A549 (cell line): ENCODE data around the gene SETBP1. TPM values are rescaled to one million over a fixed set of nuclear protein-coding genes. Genes with fewer than 3 reads are reported as not detected.

Source experiments
- ATAC-seq, 2 experiments: fragments of 200-7000 bp in 1 of 2; fragments of >200 bp in 1 of 2; cut with Nextera tagmentation in 1 of 2; cut with Tn5 transposase in 1 of 2; 3 replicates each; pipeline versions ENCODE4 v1.8.0 to v1.9.1; 2018 to 2020; ENCODE audit warnings: mild to moderate bottlenecking in 1 of 2, moderate library complexity in 1 of 2
- CTCF ChIA-PET: fragments of 300-600 bp; sonication (Branson Sonifier 250); formaldehyde crosslinking; extraction: SDS; loops from one replicate; lab custom pipeline; 2021; ENCODE audit warnings: antibody characterized with exemption, inconsistent platforms; lab: Yijun Ruan, JAX
- POLR2A ChIA-PET: fragments of 350-600 bp; formaldehyde crosslinking; extraction: SDS; loops from one replicate; lab custom pipeline; 2021; ENCODE audit warnings: antibody characterized with exemption, inconsistent platforms; lab: Yijun Ruan, JAX
- DNase-seq, 2 experiments: peaks; one replicate each; pipeline versions ENCODE4 v3.0.0 to v3.0.0-alpha.2; 2011 to 2016; ENCODE audit warnings: low read depth in 1 of 2, low spot score in 1 of 2
- FAIRE-seq: peaks from 2 replicates; lab custom pipeline; 2011; peaks lifted over from hg19 to GRCh38; lab: Jason Lieb, UNC
- H3K27ac ChIP-seq, 2 experiments: fragments of >200 bp; sonication (Bioruptor Twin); formaldehyde crosslinking; 3 replicates each; pipeline ENCODE4 v1.5.1; 2016 to 2017
- H3K4me1 ChIP-seq: fragments of >200 bp; sonication (Bioruptor Twin); formaldehyde crosslinking; 3 replicates; pipeline ENCODE4 v1.6.1; 2016
- H3K4me2 ChIP-seq: fragments of >200 bp; sonication (Bioruptor Twin); formaldehyde crosslinking; 3 replicates; pipeline ENCODE4 v1.6.1; 2016
- H3K4me3 ChIP-seq: fragments of >200 bp; sonication (Bioruptor Twin); formaldehyde crosslinking; 3 replicates; pipeline ENCODE4 v1.5.1; 2016
- H3K9me3 ChIP-seq: fragments of >200 bp; sonication (Bioruptor Twin); formaldehyde crosslinking; 3 replicates; pipeline ENCODE4 v1.6.1; 2016
- BHLHE40 ChIP-seq: IDR thresholded peaks from 2 replicates; pipeline ENCODE4 v1.6.1; 2012; ENCODE audit warnings: low read depth, low read length, inconsistent platforms
- CBX2 ChIP-seq: fragments of 200-600 bp; sonication (generic); IDR thresholded peaks from 2 replicates; pipeline ENCODE4 v1.6.1; 2016; ENCODE audit warnings: low read depth, mild to moderate bottlenecking, borderline replicate concordance
- CBX8 ChIP-seq: fragments of 200-600 bp; sonication (generic); IDR thresholded peaks from 2 replicates; pipeline ENCODE4 v1.6.1; 2016
- CHD2 ChIP-seq: fragments of 150-350 bp; IDR thresholded peaks from 2 replicates; pipeline ENCODE4 v1.6.1; 2014; ENCODE audit warnings: low read length; ENCODE audit not compliant: partially characterized antibody
- CHD4 ChIP-seq: fragments of 200-600 bp; sonication (generic); IDR thresholded peaks from 2 replicates; pipeline ENCODE4 v1.6.1; 2016; ENCODE audit warnings: antibody characterized with exemption, mild to moderate bottlenecking, borderline replicate concordance
- CTCF ChIP-seq: fragments of >200 bp; sonication (Bioruptor Twin); formaldehyde crosslinking; IDR thresholded peaks from 3 replicates; pipeline ENCODE4 v1.5.1; 2016
- EHMT2 ChIP-seq: fragments of 200-600 bp; sonication (generic); IDR thresholded peaks from 2 replicates; pipeline ENCODE4 v1.6.1; 2016; ENCODE audit warnings: antibody characterized with exemption, low read depth, mild to moderate bottlenecking, moderate library complexity
- GATA3 ChIP-seq: IDR thresholded peaks from 2 replicates; pipeline ENCODE4 v1.6.1; 2012; ENCODE audit warnings: borderline replicate concordance
- HES2 ChIP-seq: fragments of >200 bp; sonication (Bioruptor Twin); formaldehyde crosslinking; IDR thresholded peaks from 2 replicates; pipeline ENCODE4 v1.6.1; 2016
- HEYL ChIP-seq: fragments of 250-450 bp; sonication (Bioruptor Pico); IDR thresholded peaks from 2 replicates; pipeline ENCODE4 v1.8.0; 2021; ENCODE audit warnings: mild to moderate bottlenecking, moderate library complexity
- HOXA7 ChIP-seq: fragments of 250-450 bp; sonication (Bioruptor Pico); IDR thresholded peaks from 2 replicates; pipeline ENCODE4 v1.5.0; 2020; ENCODE audit warnings: mild to moderate bottlenecking, moderate library complexity
- KDM5A ChIP-seq: fragments of 200-600 bp; sonication (generic); IDR thresholded peaks from 2 replicates; pipeline ENCODE4 v1.6.1; 2016; ENCODE audit warnings: antibody characterized with exemption, mild to moderate bottlenecking
- MYC ChIP-seq: IDR thresholded peaks from 2 replicates; pipeline ENCODE4 v1.6.1; 2012; ENCODE audit warnings: mild to moderate bottlenecking, inconsistent platforms, low read length, improper control_type of control experiment, borderline replicate concordance
- NFE2L2 ChIP-seq: fragments of 150-350 bp; conservative IDR thresholded peaks from 2 replicates; pipeline ENCODE4 v1.6.1; 2014; ENCODE audit warnings: low read length
- NPAS2 ChIP-seq: fragments of 250-450 bp; sonication (Bioruptor Pico); IDR thresholded peaks from 2 replicates; pipeline ENCODE4 v1.8.0; 2022; ENCODE audit warnings: mild to moderate bottlenecking, moderate library complexity, borderline replicate concordance
- NR3C1 ChIP-seq: fragments of >200 bp; sonication (Bioruptor Twin); formaldehyde crosslinking; IDR thresholded peaks from 3 replicates; pipeline ENCODE4 v1.6.1; 2017
- PBX3 ChIP-seq: IDR thresholded peaks from 2 replicates; pipeline ENCODE4 v1.6.1; 2012
- POLR2A ChIP-seq: IDR thresholded peaks from 2 replicates; pipeline ENCODE4 v1.6.1; 2012; ENCODE audit warnings: mild to moderate bottlenecking, low read length
- POLR2AphosphoS2 ChIP-seq: conservative IDR thresholded peaks from 2 replicates; pipeline ENCODE4 v1.6.1; 2012; ENCODE audit warnings: low read length, improper control_type of control experiment, inconsistent platforms
- RAD21 ChIP-seq, 2 experiments: fragments of >200 bp in 1 of 2; sonication (Bioruptor Twin) in 1 of 2; formaldehyde crosslinking in 1 of 2; IDR thresholded peaks in 1 of 2; conservative IDR thresholded peaks in 1 of 2; 2 replicates in 1 of 2; 3 replicates in 1 of 2; pipeline ENCODE4 v1.6.1; 2012 to 2018; ENCODE audit warnings: inconsistent platforms in 1 of 2
- SMC3 ChIP-seq: fragments of >200 bp; sonication (Bioruptor Twin); formaldehyde crosslinking; IDR thresholded peaks from 3 replicates; pipeline ENCODE4 v1.6.1; 2018; ENCODE audit warnings: inconsistent platforms
- SREBF2 ChIP-seq: fragments of 450-650 bp; IDR thresholded peaks from 2 replicates; pipeline ENCODE4 v1.6.1; 2014; ENCODE audit warnings: mild to moderate bottlenecking, moderate library complexity
- TP53 ChIP-seq: fragments of 250-450 bp; sonication (Bioruptor Pico); IDR thresholded peaks from 2 replicates; pipeline ENCODE4 v1.5.0; 2021; ENCODE audit warnings: mild to moderate bottlenecking, moderate library complexity
- ZC3H11A ChIP-seq: fragments of 450-650 bp; IDR thresholded peaks from 2 replicates; pipeline ENCODE4 v1.6.1; 2014; ENCODE audit warnings: antibody characterized with exemption, mild to moderate bottlenecking
- ZFP36 ChIP-seq: fragments of 450-650 bp; IDR thresholded peaks from 2 replicates; pipeline ENCODE4 v1.6.1; 2014; ENCODE audit warnings: borderline replicate concordance; ENCODE audit not compliant: partially characterized antibody
- WGBS: methylation state at CpG from one replicate; pipeline ENCODE4 v1.1.6; 2017; ENCODE audit errors: missing lambda C conversion rate; 5-methylcytosine and 5-hydroxymethylcytosine counted together
- polyA plus RNA-seq, 4 experiments: library from polyadenylated mRNA; depleted of rRNA in 3 of 4; stranded (reverse); fragments of >200 nt; fragmentation: RNase III in 1 of 4; extraction: RNeasy Plus Mini Kit Qiagen cat#74134 plus additional on column Dnase treatment in 1 of 4; gene quantifications; 2 replicates in 3 of 4; 3 replicates in 1 of 4; pipeline ENCODE4 v1.2.3, GENCODE V29; 2011 to 2017

SETBP1 gene
- polyA plus RNA-seq, 2 of the 4 experiments (the other 2 are of a cell fraction) = 0.50 to 1.9 TPM

- H3K27ac ChIP-seq = no peak overlapping the region
- no peak for FAIRE-seq
- WGBS = 82% methylated on average over 6 of the region's 6 CpGs
- ATAC-seq = no peak
- no peak for TF ChIP-seq CBX2
- no peak for TF ChIP-seq CHD4
- no peak for TF ChIP-seq CHD2
- TF ChIP-seq KDM5A = no peak
- TF ChIP-seq CTCF = no peak
- no peak for TF ChIP-seq HOXA7
- TF ChIP-seq ZFP36 = no peak
- TF ChIP-seq MYC = no peak
- no peak for TF ChIP-seq TP53 (CRISPR knock-in tag)
- no peak for TF ChIP-seq EHMT2
- TF ChIP-seq, all 56 proteins: peak for 0
- H3K4me3 ChIP-seq = no peak overlapping the region
- POLR2A ChIA-PET = no interaction called here
- no peaks in the 10 kb centered on the region for H3K9me3 ChIP-seq
- DNase-seq = no peak
- no peaks in the 10 kb centered on the region for H3K4me1 ChIP-seq
- no peak overlapping the region for H3K4me2 ChIP-seq
- CTCF ChIA-PET = no interaction called here
Observed at GRCh38 chr18:44786688-44787087, 106.0 kb downstream of the SETBP1 start.

- 100% methylated on average over 1 of the region's 1 CpG for WGBS
Observed at GRCh38 chr18:44788334-44788733, 107.6 kb downstream of the SETBP1 start.

GRCh38 chr18:44789710-44790109 lies 109.0 kb downstream of the SETBP1 start:
- Histone ChIP-seq H3K27ac (no peak overlapping the region), H3K4me2 (peak overlapping the region; percentile 38; the same call in 2 of the 3 replicates), H3K9me3 (no peaks in the 10 kb centered on the region), H3K4me1 (no peaks in the 10 kb centered on the region), H3K4me3 (no peak overlapping the region)
- ChIA-PET POLR2A (no interaction called here), CTCF (no interaction called here)
- 30% methylated on average over 4 of the region's 4 CpGs for WGBS
- TF ChIP-seq EHMT2 = no peak
- TF ChIP-seq HES2 = no peak
- no peak for TF ChIP-seq POLR2AphosphoS2
- TF ChIP-seq CBX8 = no peak
- no peak for TF ChIP-seq NFE2L2
- TF ChIP-seq NR3C1 = no peak
- no peak for TF ChIP-seq SREBF2
- no peak for TF ChIP-seq PBX3
- TF ChIP-seq BHLHE40 = no peak
- TF ChIP-seq TP53 (CRISPR knock-in tag) = no peak
- no peak for TF ChIP-seq POLR2A
- TF ChIP-seq GATA3 = no peak
- TF ChIP-seq SMC3 = no peak
- ATAC-seq = no peak; a peak in 1 of 6 replicates
- DNase-seq = peak in 1 of 2 experiments; percentile 12
- FAIRE-seq = no peak

More at GRCh38 chr18:44788334-44788733, 107.6 kb downstream of the SETBP1 start:
- POLR2A ChIA-PET = no interaction called here
- FAIRE-seq (no peak), ATAC-seq (no peak)
- Histone ChIP-seq H3K4me3 (no peak overlapping the region), H3K4me1 (no peaks in the 10 kb centered on the region), H3K27ac (no peak overlapping the region)
- CTCF ChIA-PET = no interaction called here
- TF ChIP-seq RAD21 (conservative IDR thresholded peaks at IDR 0.05 in 1 of 2, IDR thresholded peaks at IDR 0.05 in 1 of 2) (no peak), KDM5A (no peak), EHMT2 (no peak), HES2 (no peak), NPAS2 (CRISPR knock-in tag) (no peak), BHLHE40 (no peak), HEYL (no peak), ZC3H11A (no peak)
- TF ChIP-seq, all 56 proteins: peak for 0
- H3K4me2 ChIP-seq = no peak overlapping the region
- no peaks in the 10 kb centered on the region for H3K9me3 ChIP-seq
- DNase-seq = no peak
